HG02852 (cell line): Measurements from ENCODE around the gene TNNT2.

Source experiments
- ATAC-seq: cut with Tn5 transposase; IDR thresholded peaks from one replicate; pipeline ENCODE4 v1.9.1; 2021; ENCODE audit warnings: mild to moderate bottlenecking, moderate library complexity; ENCODE audit not compliant: unreplicated experiment

The TNNT2 gene

GRCh38 chr1:201378804-201379203 is 1.3 kb upstream of the TNNT2 start:
- no peak for ATAC-seq

DNA sequence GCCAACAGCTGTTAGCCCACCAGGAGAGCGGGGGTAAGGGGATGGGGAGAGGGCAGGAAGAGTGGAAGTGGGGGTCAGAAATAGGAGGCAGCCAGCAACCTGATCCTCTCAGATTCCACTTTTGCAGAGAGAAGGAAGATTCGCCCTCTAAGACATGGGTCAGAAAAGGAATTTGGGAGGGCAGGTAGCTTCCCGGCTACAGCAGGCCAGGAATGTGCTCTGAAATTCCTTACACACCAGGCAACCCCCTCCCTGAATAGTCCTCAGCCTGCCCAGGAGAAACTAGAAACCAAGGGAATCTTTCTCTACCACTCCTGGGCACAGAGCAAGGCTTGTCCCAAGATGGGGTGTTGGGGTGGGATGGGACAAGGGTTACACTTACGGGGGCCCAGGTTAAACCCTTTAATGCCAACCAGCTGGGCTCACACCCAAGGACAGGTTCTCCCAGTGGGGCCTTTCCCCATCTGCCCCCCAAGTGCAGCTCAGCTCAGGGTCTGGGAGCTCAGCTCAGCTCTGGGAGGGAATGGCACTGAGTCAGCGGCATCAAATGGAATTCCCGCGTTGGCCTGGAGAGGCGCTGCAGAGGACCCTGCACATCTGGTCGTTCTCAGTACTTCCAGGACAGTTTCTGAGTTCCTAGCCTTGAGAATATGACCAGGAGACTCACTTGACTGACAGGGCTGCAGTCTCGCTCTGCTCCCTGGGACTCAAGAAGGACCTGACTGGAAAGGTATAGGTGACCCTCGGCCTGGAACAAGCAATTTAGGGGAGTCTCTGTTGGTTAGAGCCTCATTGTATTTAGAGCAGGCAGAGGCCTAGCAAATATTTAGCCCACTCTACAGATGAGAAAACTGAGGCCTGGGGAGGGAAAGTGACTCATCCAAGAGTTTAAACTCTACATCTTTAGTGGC is 761 bp downstream of the TNNT2 start:
- ATAC-seq: no peak

DNA sequence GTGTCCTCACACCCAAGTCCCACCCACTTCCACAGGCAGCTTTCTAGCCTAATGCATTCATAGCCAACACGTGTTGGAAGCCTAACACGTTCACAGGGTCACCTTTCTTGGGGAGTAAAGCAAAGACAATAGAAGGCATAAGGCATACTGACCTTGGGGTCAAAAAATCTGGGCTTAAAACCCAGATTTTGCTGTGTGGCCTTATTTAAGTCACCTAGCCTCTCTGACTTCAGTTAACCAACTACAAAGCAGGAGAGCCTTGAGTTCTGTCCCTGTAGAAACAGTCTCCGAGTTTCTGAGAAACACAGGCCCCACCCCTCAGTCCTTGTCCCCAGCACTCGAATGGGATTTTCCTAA is 1.4 kb downstream of the TNNT2 start:
- no peak for ATAC-seq

GRCh38 chr1:201375169-201375568 is 2.3 kb downstream of the TNNT2 start:
- no peak for ATAC-seq

GRCh38 chr1:201374364-201374763 is 3.1 kb downstream of the TNNT2 start:
- ATAC-seq: no peak

GRCh38 chr1:201371792-201372191 is 5.7 kb downstream of the TNNT2 start:
- no peak for ATAC-seq

DNA sequence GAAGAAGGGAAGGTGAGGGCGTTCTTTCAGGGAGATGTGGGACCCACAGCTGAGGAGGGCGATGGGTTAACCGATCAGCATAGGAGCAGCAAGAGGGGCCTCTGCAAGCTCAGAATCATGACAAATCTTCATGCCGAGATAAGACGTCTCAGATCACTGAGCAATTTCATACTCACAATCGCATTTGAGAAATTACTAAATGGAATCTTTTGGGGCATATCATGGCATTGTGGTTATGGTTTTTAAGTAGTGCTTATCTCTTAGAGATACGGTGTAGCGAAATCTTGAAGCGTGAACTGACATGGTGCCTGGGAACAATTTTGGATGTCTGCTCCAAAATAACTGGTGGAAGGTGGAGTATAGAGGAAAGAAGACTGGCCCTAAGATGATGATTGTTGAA is 6.2 kb downstream of the TNNT2 start:
- ATAC-seq: no peak

GRCh38 chr1:201370500-201370899 is 7.0 kb downstream of the TNNT2 start:
- no peak for ATAC-seq

- ATAC-seq: no peak
These were observed 8.3 kb downstream of the TNNT2 start for GRCh38 chr1:201369209-201369608.

DNA sequence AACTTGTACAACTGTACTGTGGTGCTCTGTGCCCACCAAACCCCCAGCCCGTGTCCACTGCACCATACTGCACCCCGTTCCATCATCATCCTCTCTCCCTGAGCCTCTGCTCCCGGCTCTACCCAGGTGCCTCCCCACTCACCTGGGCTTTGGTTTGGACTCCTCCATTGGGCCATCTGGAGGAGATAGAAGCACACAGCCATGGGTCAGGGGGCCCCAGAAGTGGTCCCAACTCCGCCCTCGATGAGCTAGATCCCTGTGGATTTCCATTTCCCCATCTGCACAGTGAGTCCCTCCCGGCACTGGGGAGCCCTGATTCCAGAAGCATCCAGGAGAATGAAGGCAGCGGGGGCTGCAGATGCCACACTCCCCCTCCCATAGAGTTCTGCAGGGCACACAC is 10.8 kb downstream of the TNNT2 start:
- no peak for ATAC-seq

DNA sequence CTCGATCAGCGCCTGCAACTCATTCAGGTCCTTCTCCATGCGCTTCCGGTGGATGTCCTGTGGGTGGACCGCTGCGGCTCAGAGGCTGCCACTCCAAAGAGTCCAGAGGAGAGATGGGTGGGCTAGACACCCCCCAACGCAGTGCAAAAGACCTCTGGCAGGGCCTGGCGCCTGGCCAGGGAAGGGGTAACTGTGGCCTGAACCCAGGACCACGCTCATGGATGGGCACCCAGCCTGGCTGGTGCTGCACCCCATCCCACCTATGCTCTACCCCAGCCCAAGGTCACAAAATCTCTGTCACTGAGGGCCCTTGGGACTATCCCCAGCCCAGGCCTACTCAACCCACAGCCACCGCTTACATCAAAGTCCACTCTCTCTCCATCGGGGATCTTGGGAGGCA is 12.2 kb downstream of the TNNT2 start:
- no peak for ATAC-seq

DNA sequence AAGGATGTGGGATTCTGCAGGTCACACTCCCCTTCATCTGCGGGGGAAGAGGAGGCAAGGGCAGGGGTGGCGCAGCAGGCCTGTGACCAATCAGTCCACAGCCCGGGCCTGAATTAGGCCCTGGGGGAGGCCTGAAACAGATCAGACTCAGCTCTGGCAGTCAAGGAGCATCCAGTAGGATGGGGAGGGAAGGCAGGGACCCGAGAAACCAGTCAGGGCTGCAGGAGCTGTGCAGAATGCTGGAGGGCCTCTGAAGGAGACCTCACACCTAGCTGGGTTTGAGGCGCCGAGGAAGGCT is 12.7 kb downstream of the TNNT2 start:
- ATAC-seq: no peak

DNA sequence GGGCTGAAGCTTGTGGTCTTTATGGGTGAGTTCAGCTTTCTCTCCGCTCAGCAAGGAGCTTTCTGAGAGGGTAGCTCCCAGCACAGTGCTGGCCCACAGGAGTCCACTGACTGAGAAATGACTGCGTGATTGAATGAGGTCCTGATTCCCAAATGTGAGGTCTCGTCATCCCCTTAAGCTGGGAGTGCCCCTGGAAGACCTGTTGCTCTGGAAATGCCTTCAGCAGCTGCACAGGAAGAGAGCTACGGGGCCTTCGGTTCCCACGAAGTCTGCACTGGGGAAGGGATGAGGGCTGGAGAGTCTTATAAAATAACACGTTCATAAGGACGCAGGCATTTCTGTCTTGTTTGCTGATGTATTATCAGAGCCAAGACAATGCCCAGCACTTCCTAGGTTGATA is 14.0 kb downstream of the TNNT2 start:
- ATAC-seq: no peak

DNA sequence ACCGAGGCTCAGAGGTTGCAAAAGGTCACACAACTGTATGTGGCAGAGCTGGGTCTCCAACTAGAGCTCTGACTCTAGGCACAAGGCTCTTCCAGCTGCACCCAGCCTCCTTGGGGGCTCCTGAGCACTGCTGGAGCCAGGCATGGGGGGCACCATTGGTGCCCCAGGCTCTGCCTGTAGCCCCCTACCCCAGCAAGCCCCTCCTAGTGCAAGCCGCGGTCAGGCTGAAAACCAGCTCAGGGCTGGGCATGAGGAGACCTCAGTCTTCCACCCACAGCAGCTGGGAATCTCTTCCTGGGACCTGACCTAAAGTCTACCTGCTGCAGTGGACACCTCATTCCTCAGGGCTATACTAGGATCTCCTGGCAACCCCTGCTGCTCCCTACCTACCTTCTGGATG is 14.6 kb downstream of the TNNT2 start:
- ATAC-seq: no peak

DNA sequence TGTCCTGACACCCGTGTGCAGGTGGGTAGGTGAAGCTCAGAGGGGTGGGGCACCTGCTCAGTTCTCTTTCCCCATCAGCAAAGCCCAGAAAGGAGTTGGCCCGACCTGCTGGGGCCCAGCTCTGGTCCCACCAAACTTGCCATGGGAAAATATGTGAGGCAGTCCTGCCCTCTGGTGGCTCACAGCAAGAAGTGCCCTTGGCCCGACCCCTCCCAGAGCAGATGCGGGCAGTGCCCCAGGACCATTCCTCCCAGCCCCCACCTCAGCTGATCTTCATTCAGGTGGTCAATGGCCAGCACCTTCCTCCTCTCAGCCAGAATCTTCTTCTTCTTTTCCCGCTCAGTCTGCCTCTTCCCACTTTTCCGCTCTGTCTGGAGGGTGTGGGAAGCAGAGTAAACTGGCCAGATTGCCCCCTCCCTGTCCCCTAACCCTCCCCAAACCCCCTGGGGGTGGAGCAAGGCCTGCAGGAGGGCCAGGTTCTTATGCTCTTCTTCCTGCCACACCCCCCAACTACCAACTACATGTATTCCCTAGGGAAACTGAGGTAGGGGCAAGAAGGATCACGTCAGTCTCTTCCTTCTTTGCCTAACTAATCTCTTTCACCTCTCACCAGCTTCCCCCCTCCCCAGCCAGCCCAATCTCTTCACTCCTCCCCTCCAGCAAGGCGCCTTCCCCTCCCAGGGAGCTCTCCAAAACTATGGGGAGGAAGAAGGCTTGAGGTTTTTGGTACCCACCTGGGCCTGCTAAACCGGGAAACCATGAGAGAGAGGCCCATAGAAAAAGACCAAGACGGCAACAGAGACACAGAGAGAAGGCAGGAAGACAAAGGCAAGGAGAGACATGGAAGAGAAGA is 15.6 kb downstream of the TNNT2 start:
- ATAC-seq: no peak

DNA sequence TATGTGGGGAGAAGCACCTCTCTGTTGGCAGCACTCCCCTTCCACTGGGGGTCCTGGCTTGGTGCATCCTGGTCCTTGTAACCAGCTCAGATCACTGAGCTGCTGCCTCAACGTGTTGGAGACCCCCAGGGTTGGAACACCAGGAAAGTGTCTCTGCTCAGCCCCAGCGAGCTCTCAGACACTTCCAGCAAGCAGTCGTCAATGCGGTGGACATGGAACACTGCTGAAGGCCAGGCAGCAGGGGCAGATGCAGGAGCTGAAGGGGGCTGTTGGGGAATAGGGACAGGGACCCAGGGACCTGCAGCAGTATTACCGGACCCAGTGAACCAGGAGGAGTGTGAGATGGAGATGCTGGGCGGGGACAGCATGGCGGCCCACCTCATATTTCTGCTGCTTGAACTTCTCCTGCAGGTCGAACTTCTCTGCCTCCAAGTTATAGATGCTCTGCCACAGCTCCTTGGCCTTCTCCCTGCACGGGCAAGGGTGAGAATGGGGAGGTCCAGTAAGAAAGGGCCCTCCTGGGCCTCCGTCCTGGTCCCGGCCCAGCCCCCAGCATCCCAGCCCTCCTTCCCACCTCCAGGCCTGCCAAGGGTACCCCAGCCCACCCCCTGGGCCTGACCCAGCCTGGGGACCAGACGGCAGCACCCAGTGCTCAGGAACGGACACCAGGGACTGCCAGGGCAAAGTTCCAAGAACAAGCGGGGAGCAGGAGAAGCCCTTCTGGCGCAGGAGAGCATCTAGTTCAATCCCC is 16.4 kb downstream of the TNNT2 start:
- no peak for ATAC-seq

GRCh38 chr1:201360486-201360885 is 17.0 kb downstream of the TNNT2 start:
- ATAC-seq: no peak

DNA sequence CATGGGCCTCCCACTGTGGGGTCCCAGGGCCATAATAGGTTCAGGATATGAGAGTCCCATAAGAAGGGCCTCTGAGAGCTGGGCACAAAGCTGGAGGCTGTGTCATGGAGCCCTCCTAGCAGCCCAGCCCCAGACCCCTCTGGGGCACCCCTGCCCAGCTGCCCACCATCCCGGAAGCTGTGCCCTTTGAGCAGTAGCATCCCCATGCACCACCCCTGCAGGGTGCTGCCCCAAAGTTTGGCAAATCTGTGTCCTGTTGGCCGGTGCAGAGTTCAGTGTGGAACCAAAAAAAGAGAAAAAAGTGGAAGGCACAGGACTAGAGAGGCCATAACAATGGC is 17.6 kb downstream of the TNNT2 start:
- no peak for ATAC-seq

- ATAC-seq: no peak
These were observed 18.2 kb downstream of the TNNT2 start for GRCh38 chr1:201359031-201359872.

DNA sequence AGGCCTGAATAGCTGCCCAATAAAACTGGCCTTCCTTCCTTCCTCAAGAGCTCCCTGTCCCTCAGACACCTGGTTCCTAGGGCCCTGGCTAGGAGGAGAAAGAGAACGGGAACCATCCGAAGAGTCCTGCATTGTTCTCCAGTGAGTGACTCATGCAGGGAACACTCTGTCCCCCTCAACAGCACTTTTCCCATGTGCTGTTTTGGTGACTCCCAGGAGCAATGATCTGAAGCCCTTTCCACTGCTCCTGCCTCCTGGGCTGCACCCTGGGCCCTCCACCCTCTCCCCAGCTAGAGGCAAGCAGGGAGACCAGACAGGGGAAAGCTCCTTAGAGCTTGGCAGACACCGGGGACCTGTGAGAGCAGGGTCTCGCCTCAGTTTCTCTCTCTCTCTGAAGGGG is 18.9 kb downstream of the TNNT2 start:
- no peak for ATAC-seq
